DOHH2 (cell line): ENCODE results near the gene DCST1.

Experiments used
- CTCF ChIP-seq: fragments of 200-600 bp; sonication (generic); IDR thresholded peaks from one replicate; pipeline ENCODE4 v1.5.1; 2014; ENCODE audit warnings: antibody characterized with exemption, mild to moderate bottlenecking, low read depth, low read length; ENCODE audit not compliant: poor library complexity, severe bottlenecking
- EZH2phosphoT487 ChIP-seq: fragments of 200-600 bp; sonication (generic); IDR thresholded peaks from 2 replicates; pipeline ENCODE4 v1.6.1; 2017; ENCODE audit warnings: borderline replicate concordance, mild to moderate bottlenecking, antibody characterized with exemption, low read length, moderate library complexity, mixed read lengths

DNA sequence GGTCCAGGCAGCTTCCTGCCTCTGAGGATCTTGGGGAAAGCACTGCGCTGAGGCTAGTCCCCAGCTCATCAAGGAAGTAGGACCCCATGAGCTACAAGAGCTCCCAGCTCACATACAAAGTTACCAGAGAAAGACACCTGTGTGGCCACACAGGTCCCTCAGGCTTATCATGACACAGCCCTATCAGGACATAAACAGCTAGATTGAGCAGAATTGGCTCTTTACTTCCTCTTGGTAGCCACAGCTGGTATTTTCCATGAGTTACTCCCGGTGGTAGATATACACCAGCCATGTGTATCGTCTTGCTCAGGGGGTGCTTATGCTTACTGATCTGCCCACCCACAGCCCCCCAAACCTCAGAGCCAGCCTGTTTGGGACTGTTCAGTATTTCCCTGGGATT is 39.0 kb upstream of the DCST1 start:
- TF ChIP-seq CTCF (no peak), EZH2phosphoT487 (no peak)
